ENCODE measurements around the gene MOG. TPM values are rescaled to one million over a fixed set of nuclear protein-coding genes. Genes with fewer than 3 reads are reported as not detected.

The MOG gene
- total RNA-seq = not detected

DNA sequence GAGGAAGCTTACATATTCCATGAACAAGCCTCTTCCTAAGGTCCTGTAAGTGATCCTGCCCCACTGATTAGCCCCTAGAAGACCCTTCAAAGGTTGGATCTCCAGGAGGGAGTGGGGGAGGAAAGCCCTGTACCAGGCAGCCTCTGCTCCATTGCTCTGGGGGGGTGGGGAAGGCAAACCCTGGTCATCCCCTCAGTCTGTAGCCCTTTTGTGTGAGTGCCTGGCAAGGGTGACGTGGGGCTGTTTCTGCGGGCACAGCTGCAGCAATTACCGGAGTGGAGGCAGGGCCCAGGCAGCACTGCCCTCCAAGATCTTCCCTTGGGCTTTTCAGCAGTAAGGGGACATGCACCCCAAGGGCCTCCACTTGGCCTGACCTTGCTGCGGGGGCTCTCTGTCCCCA is at the start of gene MOG:
TSS of gene MOG (plus strand) at position 295 of the 400 bp plus-strand sequence. CDS start 118 bp downstream, outside the sequence.
- H3K4me3 Mint-ChIP-seq = no peak within 1 kb of the TSS

DNA sequence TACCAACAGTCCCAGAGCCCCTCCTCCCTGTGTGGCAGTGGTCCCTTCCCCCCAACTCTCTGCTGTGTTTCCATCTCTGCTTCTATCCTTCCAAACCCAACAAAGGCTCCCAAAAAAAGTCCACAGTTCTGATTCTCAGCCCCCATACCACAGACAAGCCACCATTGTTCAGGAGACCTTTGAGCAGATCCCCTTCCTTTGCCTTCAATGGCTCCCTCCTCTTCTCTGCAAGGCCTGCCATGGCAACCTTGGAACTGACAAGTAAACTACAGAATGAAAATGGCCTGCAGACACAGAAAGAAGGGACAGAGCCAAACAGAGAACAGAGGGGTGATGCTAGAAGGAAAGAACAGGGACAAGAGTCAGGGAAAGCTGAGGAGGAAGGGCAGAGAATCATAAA is 48.8 kb upstream of the MOG start:
- intact Hi-C loops (cut with micrococcal nuclease) = no loop called here
- Mint-ChIP-seq H3K4me1 (ENCODE audit: low read depth) (no peaks in the 10 kb centered on the region), H3K4me3 (no peak overlapping the region), H3K27ac (no peak overlapping the region), H3K9me3 (no peaks in the 10 kb centered on the region), H3K27me3 (no peaks in the 10 kb centered on the region), H3K36me3 (peaks cover 22% of the 10 kb centered on the region)
- POLR2A ChIA-PET = no interaction called here
- no peak for DNase-seq
- CTCF ChIA-PET = no interaction called here

More for the DNA sequence above, at the start of gene MOG:
- intact Hi-C loops (cut with micrococcal nuclease) = no loop called here
- POLR2A ChIA-PET = no interaction called here
- CTCF ChIA-PET = interaction anchor here (4.8 kb wide), 1 partner anchor 8 kb away, joined by 61 read pairs; no protein-coding TSS in a partner anchor
- Mint-ChIP-seq H3K4me1 (ENCODE audit: low read depth) (peaks cover under 1% of the 10 kb centered on the region), H3K27ac (no peak within 1 kb of the TSS), H3K36me3 (no peaks in the 10 kb centered on the region), H3K27me3 (peaks cover 18% of the 10 kb centered on the region), H3K9me3 (no peaks in the 10 kb centered on the region)
- DNase-seq = no peak

GRCh38 chr6:29610540-29610939 is 46.4 kb upstream of the MOG start:
- Mint-ChIP-seq H3K27ac (no peak overlapping the region), H3K9me3 (no peaks in the 10 kb centered on the region), H3K4me1 (ENCODE audit: low read depth) (no peaks in the 10 kb centered on the region), H3K36me3 (peaks cover 26% of the 10 kb centered on the region), H3K27me3 (no peaks in the 10 kb centered on the region), H3K4me3 (no peak overlapping the region)
- no peak for DNase-seq
- ChIA-PET CTCF (no interaction called here), POLR2A (no interaction called here)
- intact Hi-C loops (cut with micrococcal nuclease) = no loop called here

GRCh38 chr6:29611426-29611825 is 45.5 kb upstream of the MOG start:
- ChIA-PET POLR2A (no interaction called here), CTCF (interaction anchor here (0.6 to 1.0 kb wide), 3 partner anchors 22 to 296 kb away, joined by 3 read pairs; no protein-coding TSS in a partner anchor)
- intact Hi-C loops (cut with micrococcal nuclease) = no loop called here
- Mint-ChIP-seq H3K27ac (no peak overlapping the region), H3K36me3 (peaks cover 21% of the 10 kb centered on the region), H3K27me3 (no peaks in the 10 kb centered on the region), H3K4me3 (no peak overlapping the region), H3K9me3 (no peaks in the 10 kb centered on the region), H3K4me1 (ENCODE audit: low read depth) (no peaks in the 10 kb centered on the region)
- DNase-seq = no peak

DNA sequence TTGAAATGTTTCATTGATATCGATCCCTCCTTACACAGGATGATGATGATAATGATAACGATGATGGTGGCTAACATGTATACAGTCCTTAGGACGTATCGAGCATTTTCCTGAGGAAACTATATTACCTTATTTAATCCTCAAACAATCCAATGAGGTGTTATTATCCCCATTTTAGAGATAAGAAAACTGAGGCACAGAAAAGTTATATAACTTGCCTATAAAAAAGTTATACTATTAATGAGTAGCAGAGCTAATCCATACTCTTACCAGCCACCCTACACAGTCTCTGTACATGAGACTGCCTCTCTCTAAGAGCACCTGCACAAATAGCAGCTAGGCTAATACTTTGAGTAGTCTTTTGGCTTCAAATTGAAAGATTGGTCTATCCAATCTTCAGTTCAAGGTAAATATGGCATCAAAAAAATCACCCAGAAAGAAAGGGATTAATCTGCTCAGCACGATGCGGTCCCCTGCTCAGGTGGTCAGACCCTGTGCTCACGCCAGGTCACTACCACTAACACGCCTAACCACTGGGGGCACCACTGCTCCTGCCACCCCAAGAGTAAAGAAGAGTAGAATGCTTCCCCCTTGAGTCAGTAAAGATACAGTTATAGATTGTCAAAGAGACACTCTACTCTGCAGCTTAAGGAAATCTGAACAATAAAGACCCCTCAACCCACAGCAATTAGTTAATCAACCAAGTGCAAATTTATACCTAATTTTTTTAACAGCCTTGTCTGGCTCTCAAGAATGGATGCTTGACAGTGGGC is 38.9 kb upstream of the MOG start:
- Mint-ChIP-seq H3K27me3 (no peaks in the 10 kb centered on the region), H3K27ac (no peak overlapping the region), H3K9me3 (no peaks in the 10 kb centered on the region), H3K4me1 (ENCODE audit: low read depth) (no peaks in the 10 kb centered on the region), H3K36me3 (peaks cover 26% of the 10 kb centered on the region), H3K4me3 (no peak overlapping the region)
- DNase-seq = peak; percentile 18
- intact Hi-C loops (cut with micrococcal nuclease) = no loop called here
- CTCF ChIA-PET = interaction anchor here (1.3 to 1.6 kb wide), 2 partner anchors 32 to 36 kb away, joined by 4 to 6 read pairs; no protein-coding TSS in a partner anchor
- POLR2A ChIA-PET = no interaction called here

DNA sequence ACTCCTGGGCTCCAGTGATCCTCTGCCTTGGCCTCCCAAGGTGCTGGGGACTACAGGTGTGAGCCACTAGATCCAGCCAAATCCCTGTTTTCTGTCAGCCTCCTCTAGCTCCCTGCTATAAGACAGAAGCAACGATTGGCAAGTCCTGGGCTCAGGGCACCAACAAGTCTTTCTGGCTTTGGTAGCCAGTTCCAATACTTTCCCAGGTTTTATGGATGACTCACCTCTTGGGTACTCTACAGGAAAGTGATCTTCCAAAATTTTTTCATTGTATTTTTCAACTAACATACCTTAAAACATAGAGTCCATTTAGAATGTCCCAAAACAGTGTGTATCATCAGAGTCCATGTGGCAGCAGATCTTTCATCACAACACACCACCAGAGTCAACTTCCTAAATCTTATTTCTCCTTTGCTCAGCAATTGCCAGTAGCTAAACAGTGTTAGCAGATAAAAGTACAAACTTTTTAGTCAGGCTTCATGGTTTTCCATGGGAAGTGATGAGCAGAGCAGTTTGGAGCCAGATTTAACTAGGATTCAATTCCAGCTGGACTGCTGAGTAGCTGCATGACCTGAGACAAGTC is 37.2 kb upstream of the MOG start:
- peaks cover 15% of the 10 kb centered on the region for H3K36me3 Mint-ChIP-seq
- CTCF ChIA-PET = interaction anchor here (1.4 to 1.7 kb wide), 2 partner anchors 9 to 35 kb away, joined by 5 read pairs; no protein-coding TSS in a partner anchor
- no peaks in the 10 kb centered on the region for H3K27me3 Mint-ChIP-seq

DNA sequence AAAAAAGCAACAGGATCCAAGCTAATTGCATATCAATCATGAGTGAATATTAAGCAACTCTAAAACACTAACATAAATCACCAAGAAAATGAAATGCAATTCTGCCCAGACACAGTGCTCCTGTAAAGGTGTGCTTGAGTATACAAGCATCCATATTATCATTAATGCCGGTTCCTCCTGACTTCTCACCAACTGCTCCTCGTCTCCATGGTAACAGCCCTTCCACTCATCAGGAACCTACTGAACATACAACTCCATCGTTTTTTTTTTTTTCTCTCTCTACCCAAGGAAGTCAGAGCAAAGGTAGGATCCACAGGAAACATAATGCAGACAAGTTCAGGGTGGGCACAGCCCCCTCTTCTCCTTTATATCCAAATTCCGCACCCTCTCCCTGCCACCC is 36.3 kb upstream of the MOG start:
- Mint-ChIP-seq H3K27ac (no peak overlapping the region), H3K27me3 (no peaks in the 10 kb centered on the region), H3K4me1 (ENCODE audit: low read depth) (no peaks in the 10 kb centered on the region), H3K9me3 (no peaks in the 10 kb centered on the region), H3K36me3 (peaks cover 15% of the 10 kb centered on the region), H3K4me3 (no peak overlapping the region)
- no peak for DNase-seq
- ChIA-PET CTCF (interaction anchor here (1.4 to 1.7 kb wide), 2 partner anchors 8 to 34 kb away, joined by 5 read pairs; no protein-coding TSS in a partner anchor), POLR2A (no interaction called here)
- intact Hi-C loops (cut with micrococcal nuclease) = no loop called here

More for the DNA sequence above, 37.2 kb upstream of the MOG start:
- no peak for DNase-seq
- Mint-ChIP-seq H3K4me1 (ENCODE audit: low read depth) (no peaks in the 10 kb centered on the region), H3K4me3 (no peak overlapping the region), H3K9me3 (no peaks in the 10 kb centered on the region), H3K27ac (no peak overlapping the region)
- POLR2A ChIA-PET = no interaction called here
- intact Hi-C loops (cut with micrococcal nuclease) = no loop called here

- Mint-ChIP-seq H3K27me3 (no peaks in the 10 kb centered on the region), H3K4me3 (no peak overlapping the region), H3K36me3 (peaks cover 11% of the 10 kb centered on the region), H3K4me1 (ENCODE audit: low read depth) (peaks cover 12% of the 10 kb centered on the region), H3K9me3 (no peaks in the 10 kb centered on the region), H3K27ac (no peak overlapping the region)
- DNase-seq = no peak
- CTCF ChIA-PET = interaction anchor here (1.0 to 3.2 kb wide), 3 partner anchors 15 to 29 kb away, joined by 3 to 15 read pairs (median 5); no protein-coding TSS in a partner anchor
- POLR2A ChIA-PET = no interaction called here
- intact Hi-C loops (cut with micrococcal nuclease) = no loop called here
Measured at GRCh38 chr6:29624520-29624961, 32.4 kb upstream of the MOG start.

DNA sequence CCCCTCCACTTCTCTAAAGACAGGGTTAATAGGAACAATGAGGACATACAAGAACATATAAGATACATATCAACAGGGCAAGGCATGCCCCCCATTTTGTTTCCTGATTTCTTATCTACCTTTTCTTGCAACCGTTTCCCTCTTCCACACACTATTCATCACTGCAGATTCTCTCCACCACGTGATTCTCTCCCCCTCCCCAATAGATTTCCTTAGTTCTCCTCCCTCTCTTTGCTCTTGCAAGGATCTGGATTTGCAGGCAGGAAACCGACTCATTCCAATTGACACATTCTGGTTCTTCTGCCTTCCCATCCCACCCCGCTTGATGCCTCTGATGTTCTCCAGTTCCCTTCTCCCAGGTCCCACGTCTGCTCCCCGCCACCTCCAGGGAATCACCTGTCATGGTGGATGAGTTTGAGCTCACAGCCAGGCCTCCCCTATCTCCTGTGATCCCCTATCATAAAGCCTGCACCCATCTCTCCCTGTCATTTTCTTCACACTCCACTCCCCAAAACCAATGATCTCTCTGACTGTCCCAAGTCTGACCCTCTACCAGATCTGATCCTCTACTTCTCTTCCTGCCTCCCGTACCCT is 31.5 kb upstream of the MOG start:
- Mint-ChIP-seq H3K36me3 (peaks cover 7% of the 10 kb centered on the region), H3K4me3 (no peak overlapping the region), H3K27me3 (no peaks in the 10 kb centered on the region), H3K9me3 (no peaks in the 10 kb centered on the region), H3K4me1 (ENCODE audit: low read depth) (peaks cover 20% of the 10 kb centered on the region), H3K27ac (no peak overlapping the region)
- ChIA-PET CTCF (interaction anchor here (1.1 to 6.1 kb wide), 3 partner anchors 25 to 36 kb away, joined by 3 to 39 read pairs (median 15); no protein-coding TSS in a partner anchor), POLR2A (no interaction called here)
- DNase-seq = no peak
- intact Hi-C loops (cut with micrococcal nuclease) = no loop called here

GRCh38 chr6:29626948-29627754 is 29.7 kb upstream of the MOG start:
- H3K27me3 Mint-ChIP-seq = peaks cover 2% of the 10 kb centered on the region
- peaks cover 4% of the 10 kb centered on the region for H3K36me3 Mint-ChIP-seq
- CTCF ChIA-PET = interaction anchor here (0.7 to 6.1 kb wide), 3 partner anchors 21 to 27 kb away, joined by 3 to 39 read pairs (median 15); no protein-coding TSS in a partner anchor
- POLR2A ChIA-PET = no interaction called here
- peak overlapping the region; percentile 35 for H3K4me3 Mint-ChIP-seq
- H3K9me3 Mint-ChIP-seq = no peaks in the 10 kb centered on the region
- no peak overlapping the region for H3K27ac Mint-ChIP-seq
- peaks cover 37% of the 10 kb centered on the region for H3K4me1 Mint-ChIP-seq (ENCODE audit: low read depth)
- DNase-seq = no peak
- intact Hi-C loops (cut with micrococcal nuclease) = no loop called here

DNA sequence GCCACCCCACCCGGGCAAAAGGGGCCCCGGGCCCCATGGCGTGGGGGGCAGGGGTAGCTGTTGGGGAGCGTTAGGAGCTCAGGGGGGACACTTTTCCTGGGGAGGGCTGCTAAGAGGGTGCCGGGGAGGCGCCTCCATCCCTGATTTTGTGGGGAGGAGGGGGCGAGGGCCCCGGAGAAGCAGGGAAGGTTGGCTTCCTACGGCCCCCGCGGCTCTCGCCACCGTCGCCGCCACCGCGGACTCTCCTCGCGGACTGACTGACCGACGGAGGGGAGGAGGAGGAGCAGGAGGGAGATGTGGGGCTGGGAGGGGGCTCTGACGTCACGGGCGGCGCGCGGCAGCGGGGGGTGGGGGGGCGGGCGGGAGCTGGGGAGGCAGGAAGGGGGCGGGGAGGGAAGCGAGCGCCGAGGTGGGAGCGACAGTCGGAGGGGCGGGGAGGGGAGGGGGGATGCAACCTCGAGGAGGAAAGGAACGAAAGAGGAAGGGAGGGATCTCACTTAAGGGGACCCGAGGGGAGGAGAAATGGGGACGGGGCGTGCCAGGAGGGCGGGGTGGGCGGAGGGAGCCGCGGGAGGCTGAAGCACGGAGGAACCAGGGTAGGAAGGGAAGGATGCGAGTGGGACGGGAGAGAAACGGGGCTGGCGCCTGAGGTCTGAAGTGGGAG is 29.0 kb upstream of the MOG start:
- DNase-seq = peak; percentile 65
- POLR2A ChIA-PET = no interaction called here

More for the DNA sequence above, 29.0 kb upstream of the MOG start:
- intact Hi-C loops (cut with micrococcal nuclease) = no loop called here
- Mint-ChIP-seq H3K27me3 (peaks cover 2% of the 10 kb centered on the region), H3K4me3 (peak overlapping the region; percentile 77), H3K27ac (peak overlapping the region; percentile 18), H3K9me3 (no peaks in the 10 kb centered on the region), H3K4me1 (ENCODE audit: low read depth) (peaks cover 37% of the 10 kb centered on the region), H3K36me3 (peaks cover 4% of the 10 kb centered on the region)
- CTCF ChIA-PET = interaction anchor here (0.5 to 6.1 kb wide), 8 partner anchors 8 to 26 kb away, joined by 3 to 39 read pairs (median 4); no protein-coding TSS in a partner anchor

Measured in activated CD4-positive, alpha-beta memory T cell treated with anti-CD3 and anti-CD28 coated beads for 36 hours (primary cell).